Activated CD4-positive, alpha-beta memory T cell treated with anti-CD3 and anti-CD28 coated beads for 36 hours (primary cell): Measurements from ENCODE around the gene TYR. TPM values are rescaled to one million over a fixed set of nuclear protein-coding genes. Genes with fewer than 3 reads are reported as not detected.

ENCODE experiments used
- CTCF ChIA-PET: fragments of 350-600 bp; sonication (Branson Sonifier 250); formaldehyde crosslinking; loops from one replicate; lab custom pipeline; 2021; ENCODE audit warnings: antibody characterized with exemption, inconsistent platforms; lab: Charles Lee
- POLR2A ChIA-PET: fragments of 350-600 bp; sonication (Branson Sonifier 250); formaldehyde crosslinking; loops from one replicate; lab custom pipeline; 2021; ENCODE audit warnings: antibody characterized with exemption; lab: Charles Lee
- DNase-seq: peaks from one replicate; pipeline ENCODE4 v3.0.0-alpha.2; 2020
- H3K27ac Mint-ChIP-seq: one replicate; pipeline ENCODE4 v1.8.0; 2021; ENCODE audit warnings: mixed read lengths
- H3K27me3 Mint-ChIP-seq: one replicate; pipeline ENCODE4 v1.8.0; 2021; ENCODE audit warnings: mixed read lengths
- H3K36me3 Mint-ChIP-seq: one replicate; pipeline ENCODE4 v1.8.0; 2021; ENCODE audit warnings: mixed read lengths
- H3K4me1 Mint-ChIP-seq: one replicate; pipeline ENCODE4 v1.8.0; 2021; ENCODE audit warnings: low read depth, mixed read lengths
- H3K4me3 Mint-ChIP-seq: one replicate; pipeline ENCODE4 v1.8.0; 2021; ENCODE audit warnings: mild to moderate bottlenecking, mixed read lengths
- H3K9me3 Mint-ChIP-seq: one replicate; pipeline ENCODE4 v1.8.0; 2021; ENCODE audit warnings: mixed read lengths
- intact Hi-C: fragments of 100-400 bp; cut with micrococcal nuclease; formaldehyde crosslinking; loops from one replicate; pipeline ENCODE4 v1.15.1; 2023
- total RNA-seq, 2 experiments: library from RNA; stranded (reverse); gene quantifications; one replicate each; pipeline ENCODE4 v1.2.3, GENCODE V29; 2021

TYR gene
- not detected for total RNA-seq

GRCh38 chr11:89177691-89178231, at the start of gene TYR:
TSS of gene TYR (plus strand) at chr11:89177875. CDS start at chr11:89177954, 79 bp downstream.
- DNase-seq, result no peak
- Mint-ChIP-seq H3K27ac (no peak within 1 kb of the TSS), H3K36me3 (no peaks in the 10 kb centered on the region), H3K27me3 (no peaks in the 10 kb centered on the region), H3K4me1 (no peaks in the 10 kb centered on the region), H3K4me3 (no peak within 1 kb of the TSS), H3K9me3 (no peaks in the 10 kb centered on the region)
- ChIA-PET CTCF (no interaction called here), POLR2A (no interaction called here)
- intact Hi-C loops, result no loop called here

- POLR2A ChIA-PET, result no interaction called here
- Mint-ChIP-seq H3K4me1 (no peaks in the 10 kb centered on the region), H3K27me3 (no peaks in the 10 kb centered on the region), H3K27ac (no peak overlapping the region), H3K4me3 (no peak overlapping the region), H3K9me3 (no peaks in the 10 kb centered on the region), H3K36me3 (no peaks in the 10 kb centered on the region)
- no peak for DNase-seq
- intact Hi-C loops, result no loop called here
- CTCF ChIA-PET, result no interaction called here
These were observed 41.1 kb upstream of the TYR start for GRCh38 chr11:89136606-89137005.

- peaks cover 1% of the 10 kb centered on the region for H3K27me3 Mint-ChIP-seq
- no peaks in the 10 kb centered on the region for H3K36me3 Mint-ChIP-seq
- CTCF ChIA-PET, result no interaction called here
- H3K9me3 Mint-ChIP-seq, result no peaks in the 10 kb centered on the region
- no peaks in the 10 kb centered on the region for H3K4me1 Mint-ChIP-seq
- no peak for DNase-seq
- intact Hi-C loops, result no loop called here
- H3K4me3 Mint-ChIP-seq, result no peak overlapping the region
- POLR2A ChIA-PET, result no interaction called here
- no peak overlapping the region for H3K27ac Mint-ChIP-seq
These were observed 30.4 kb upstream of the TYR start for GRCh38 chr11:89147229-89147628.

GRCh38 chr11:89159974-89160373, 17.7 kb upstream of the TYR start:
- intact Hi-C loops, result no loop called here
- no peaks in the 10 kb centered on the region for H3K36me3 Mint-ChIP-seq

GRCh38 chr11:89161949-89162348, 15.7 kb upstream of the TYR start:
- CTCF ChIA-PET, result no interaction called here
- Mint-ChIP-seq H3K36me3 (no peaks in the 10 kb centered on the region), H3K4me1 (no peaks in the 10 kb centered on the region)

More at GRCh38 chr11:89159974-89160373, 17.7 kb upstream of the TYR start:
- H3K27ac Mint-ChIP-seq, result no peak overlapping the region
- H3K4me3 Mint-ChIP-seq, result no peak overlapping the region
- H3K27me3 Mint-ChIP-seq, result no peaks in the 10 kb centered on the region
- ChIA-PET POLR2A (no interaction called here), CTCF (no interaction called here)
- DNase-seq, result no peak
- no peaks in the 10 kb centered on the region for H3K4me1 Mint-ChIP-seq
- H3K9me3 Mint-ChIP-seq, result no peaks in the 10 kb centered on the region

GRCh38 chr11:89163686-89164085, 14.0 kb upstream of the TYR start:
- Mint-ChIP-seq H3K9me3 (no peaks in the 10 kb centered on the region), H3K36me3 (no peaks in the 10 kb centered on the region), H3K4me3 (no peak overlapping the region), H3K4me1 (no peaks in the 10 kb centered on the region), H3K27me3 (no peaks in the 10 kb centered on the region), H3K27ac (no peak overlapping the region)
- POLR2A ChIA-PET, result no interaction called here
- intact Hi-C loops, result no loop called here
- DNase-seq, result no peak
- CTCF ChIA-PET, result no interaction called here

More at GRCh38 chr11:89161949-89162348, 15.7 kb upstream of the TYR start:
- no peak overlapping the region for H3K27ac Mint-ChIP-seq
- POLR2A ChIA-PET, result no interaction called here
- intact Hi-C loops, result no loop called here
- no peak for DNase-seq
- H3K4me3 Mint-ChIP-seq, result no peak overlapping the region
- H3K27me3 Mint-ChIP-seq, result no peaks in the 10 kb centered on the region
- H3K9me3 Mint-ChIP-seq, result no peaks in the 10 kb centered on the region

- Mint-ChIP-seq H3K27me3 (no peaks in the 10 kb centered on the region), H3K4me3 (no peak overlapping the region), H3K9me3 (no peaks in the 10 kb centered on the region), H3K4me1 (no peaks in the 10 kb centered on the region), H3K27ac (no peak overlapping the region), H3K36me3 (no peaks in the 10 kb centered on the region)
- CTCF ChIA-PET, result no interaction called here
- POLR2A ChIA-PET, result no interaction called here
- intact Hi-C loops, result no loop called here
- no peak for DNase-seq
These were observed 9.3 kb upstream of the TYR start for GRCh38 chr11:89168396-89168795.

- intact Hi-C loops, result no loop called here
- Mint-ChIP-seq H3K27ac (no peak overlapping the region), H3K9me3 (no peaks in the 10 kb centered on the region), H3K4me3 (no peak overlapping the region), H3K4me1 (no peaks in the 10 kb centered on the region), H3K27me3 (no peaks in the 10 kb centered on the region), H3K36me3 (no peaks in the 10 kb centered on the region)
- POLR2A ChIA-PET, result no interaction called here
- CTCF ChIA-PET, result no interaction called here
- no peak for DNase-seq
These were observed 1.9 kb upstream of the TYR start for GRCh38 chr11:89175796-89176195.

GRCh38 chr11:89176938-89177337, 737 bp upstream of the TYR start:
- intact Hi-C loops, result no loop called here
- no peaks in the 10 kb centered on the region for H3K36me3 Mint-ChIP-seq
- H3K27ac Mint-ChIP-seq, result no peak overlapping the region
- no peaks in the 10 kb centered on the region for H3K9me3 Mint-ChIP-seq
- H3K4me3 Mint-ChIP-seq, result no peak overlapping the region
- no peak for DNase-seq
- ChIA-PET CTCF (no interaction called here), POLR2A (no interaction called here)
- no peaks in the 10 kb centered on the region for H3K27me3 Mint-ChIP-seq
- H3K4me1 Mint-ChIP-seq, result no peaks in the 10 kb centered on the region

GRCh38 chr11:89181111-89181510, 3.4 kb downstream of the TYR start:
- no peak for DNase-seq
- Mint-ChIP-seq H3K36me3 (no peaks in the 10 kb centered on the region), H3K27me3 (no peaks in the 10 kb centered on the region), H3K9me3 (no peaks in the 10 kb centered on the region), H3K4me1 (no peaks in the 10 kb centered on the region), H3K4me3 (no peak overlapping the region), H3K27ac (no peak overlapping the region)
- intact Hi-C loops, result no loop called here
- CTCF ChIA-PET, result no interaction called here
- POLR2A ChIA-PET, result no interaction called here

- no peaks in the 10 kb centered on the region for H3K9me3 Mint-ChIP-seq
- H3K36me3 Mint-ChIP-seq, result no peaks in the 10 kb centered on the region
- no peak overlapping the region for H3K4me3 Mint-ChIP-seq
- no peaks in the 10 kb centered on the region for H3K27me3 Mint-ChIP-seq
- H3K27ac Mint-ChIP-seq, result no peak overlapping the region
- intact Hi-C loops, result no loop called here
- POLR2A ChIA-PET, result no interaction called here
- no peaks in the 10 kb centered on the region for H3K4me1 Mint-ChIP-seq
- CTCF ChIA-PET, result no interaction called here
- no peak for DNase-seq
These were observed 5.3 kb downstream of the TYR start for GRCh38 chr11:89182773-89183518.

- no peaks in the 10 kb centered on the region for H3K36me3 Mint-ChIP-seq
- H3K27me3 Mint-ChIP-seq, result no peaks in the 10 kb centered on the region
- no peaks in the 10 kb centered on the region for H3K4me1 Mint-ChIP-seq
- H3K4me3 Mint-ChIP-seq, result no peak overlapping the region
- intact Hi-C loops, result no loop called here
- no peak for DNase-seq
- ChIA-PET POLR2A (no interaction called here), CTCF (no interaction called here)
- no peaks in the 10 kb centered on the region for H3K9me3 Mint-ChIP-seq
- H3K27ac Mint-ChIP-seq, result no peak overlapping the region
These were observed 6.3 kb downstream of the TYR start for GRCh38 chr11:89184021-89184420.

- no peaks in the 10 kb centered on the region for H3K4me1 Mint-ChIP-seq
- no peaks in the 10 kb centered on the region for H3K27me3 Mint-ChIP-seq
- DNase-seq, result no peak
- no peak overlapping the region for H3K4me3 Mint-ChIP-seq
- CTCF ChIA-PET, result no interaction called here
- H3K9me3 Mint-ChIP-seq, result no peaks in the 10 kb centered on the region
- no peak overlapping the region for H3K27ac Mint-ChIP-seq
- POLR2A ChIA-PET, result no interaction called here
- intact Hi-C loops, result no loop called here
- H3K36me3 Mint-ChIP-seq, result no peaks in the 10 kb centered on the region
These were observed 12.1 kb downstream of the TYR start for GRCh38 chr11:89189776-89190175.
